NCI-H2196 (cell line): ENCODE results near the gene TRIM7.

Experiments
- DNase-seq: peaks from one replicate; lab custom pipeline; 2025; ENCODE audit not compliant: unreplicated experiment; lab: John Stamatoyannopoulos, UW

TRIM7 gene

DNA sequence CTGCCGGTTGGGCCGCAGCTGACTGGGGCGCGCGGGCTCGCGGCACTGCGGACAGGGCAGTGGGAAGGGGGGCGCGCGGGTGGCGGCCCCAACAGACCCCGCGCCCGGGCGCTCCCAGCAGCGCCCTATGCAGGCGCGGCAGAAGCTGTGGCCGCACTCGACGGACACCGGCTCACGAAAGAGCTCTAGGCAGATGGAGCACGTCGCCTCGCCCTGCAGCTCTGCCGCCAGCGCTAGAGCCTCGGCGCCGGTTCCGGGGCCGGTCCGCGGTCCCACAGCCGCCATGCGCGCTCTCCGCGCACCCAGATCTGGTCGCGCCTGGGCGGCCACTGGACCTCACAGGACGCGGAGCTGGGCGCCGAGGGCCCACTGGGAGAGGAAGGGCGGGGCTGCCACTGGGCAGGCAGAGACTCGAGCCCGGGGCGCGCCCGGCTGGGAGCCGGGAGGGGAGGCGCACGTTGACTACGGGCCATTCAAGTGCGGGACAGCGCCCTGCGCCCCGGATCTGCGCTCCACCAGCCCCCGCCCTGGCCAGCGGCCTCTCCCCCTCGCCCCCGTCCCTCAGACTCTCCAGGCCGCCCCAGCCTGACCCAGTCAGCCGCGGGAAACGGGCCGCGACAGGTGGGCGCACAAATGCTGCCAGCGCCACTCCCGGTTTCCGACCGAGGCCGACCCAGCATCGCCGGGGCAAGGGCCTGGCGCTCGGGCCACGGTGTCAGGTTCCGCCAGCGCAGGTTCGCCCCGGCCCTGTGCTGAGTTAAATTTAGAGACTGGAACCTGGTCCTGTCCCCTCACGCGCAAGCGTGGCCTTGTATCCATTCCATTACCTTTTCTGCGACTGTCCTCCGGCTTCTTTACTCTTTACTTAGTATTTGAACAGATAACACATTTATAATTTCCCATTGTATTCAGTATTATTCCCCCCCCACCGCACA, at the start of gene TRIM7:
TSS of gene TRIM7 (minus strand) at position 371 of the 935 bp plus-strand sequence. CDS start at position 285, 86 bp downstream.
- no peak for DNase-seq

DNA sequence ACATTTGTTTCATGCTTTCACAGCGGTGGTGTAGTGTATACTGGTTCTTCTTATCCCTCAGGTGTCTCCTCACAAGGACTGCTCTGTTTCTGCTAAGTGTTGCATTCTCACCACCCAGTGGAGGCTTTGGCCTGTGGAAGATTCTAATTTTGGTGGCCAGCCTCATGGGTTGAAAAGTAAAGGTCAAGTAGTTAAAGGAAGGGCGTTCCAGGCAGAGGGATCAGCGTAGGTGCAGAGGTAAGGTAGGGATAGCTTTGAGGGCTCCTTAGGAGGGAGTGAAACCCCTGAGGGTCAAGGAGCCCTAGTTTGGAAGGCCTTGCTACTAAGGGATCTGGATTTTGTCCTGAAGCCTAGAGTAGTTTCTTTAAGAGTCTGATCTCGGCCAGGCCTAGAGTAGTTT, 43.3 kb upstream of the TRIM7 start:
- DNase-seq, result no peak

DNA sequence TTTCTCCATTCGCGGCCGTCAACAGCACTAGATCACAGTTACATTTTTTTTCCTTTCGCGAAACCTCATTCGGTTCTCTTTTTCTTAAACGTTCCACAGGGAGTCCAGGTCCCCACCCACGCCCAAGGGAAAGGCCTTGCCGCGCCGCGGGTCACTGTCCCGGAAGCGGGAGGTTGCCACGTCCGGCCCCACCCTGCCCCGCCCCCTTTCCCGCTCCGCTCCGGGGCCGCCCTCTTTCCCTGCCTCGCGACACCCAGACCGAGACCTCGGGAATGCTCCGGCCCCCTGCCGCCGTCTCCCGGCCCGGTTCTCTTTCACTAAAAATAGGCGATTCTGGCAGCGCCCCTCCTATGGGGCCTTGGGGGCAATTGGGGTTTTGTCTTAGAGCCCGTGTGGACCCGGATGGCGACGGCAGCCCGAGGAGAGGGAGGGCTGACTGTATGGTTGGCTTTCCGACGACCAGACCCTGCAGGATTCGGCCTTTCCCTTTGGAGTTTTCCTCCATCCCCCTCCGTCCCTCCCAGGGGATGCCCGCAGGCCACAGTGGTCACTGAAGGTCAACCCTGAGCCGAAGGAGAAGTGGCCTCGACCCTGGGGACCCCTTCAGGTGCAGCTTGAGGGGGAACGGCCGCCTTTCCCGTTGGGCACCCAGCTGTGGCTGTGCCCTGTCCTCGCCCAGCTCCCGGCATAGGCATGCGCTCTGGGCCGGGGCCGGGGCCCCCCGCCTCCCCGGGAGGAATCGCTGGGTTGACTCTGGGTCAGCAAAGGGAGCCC, 41.5 kb upstream of the TRIM7 start:
- DNase-seq, result no peak

DNA sequence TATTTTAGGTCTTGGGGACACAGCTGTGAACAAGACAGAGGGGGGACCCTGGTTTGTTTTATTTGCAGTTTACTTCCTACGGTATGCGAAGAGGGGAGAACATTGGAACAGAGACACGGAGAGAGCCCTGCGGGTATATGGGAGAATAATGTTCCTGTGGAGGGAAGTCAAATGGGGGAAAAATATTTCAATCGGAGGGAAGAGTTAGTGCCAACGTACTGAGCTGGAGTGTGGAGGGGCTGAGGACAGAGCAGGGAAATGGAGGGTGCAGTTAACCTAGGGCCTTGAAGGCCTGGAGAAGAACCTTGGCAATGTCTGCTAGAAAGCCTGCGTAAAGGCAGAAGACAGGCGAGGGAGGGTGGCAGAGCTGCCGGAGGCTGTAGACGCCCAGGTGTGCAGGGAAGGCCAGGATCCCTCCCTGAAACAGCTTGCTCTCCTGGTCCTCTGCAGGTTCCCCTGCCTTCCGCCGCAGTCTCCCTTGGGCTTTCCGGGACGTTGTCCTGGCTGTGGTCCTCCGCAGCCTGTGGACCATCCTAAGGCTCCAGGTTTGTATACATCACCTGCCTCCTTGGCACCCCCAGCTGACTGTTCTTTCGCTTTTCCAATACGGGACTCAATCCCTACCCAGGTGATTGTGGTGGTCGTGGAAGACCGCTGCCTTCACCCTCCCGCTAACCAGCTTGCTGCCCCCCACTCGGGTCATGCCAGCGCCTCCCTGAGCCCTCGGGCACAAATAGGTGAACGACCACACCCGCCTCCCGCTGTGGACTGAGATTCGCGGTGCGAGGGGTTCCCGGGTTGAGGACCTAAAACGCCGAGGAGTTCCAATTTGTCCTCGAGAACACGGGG, 40.7 kb upstream of the TRIM7 start:
- DNase-seq, result no peak

DNA sequence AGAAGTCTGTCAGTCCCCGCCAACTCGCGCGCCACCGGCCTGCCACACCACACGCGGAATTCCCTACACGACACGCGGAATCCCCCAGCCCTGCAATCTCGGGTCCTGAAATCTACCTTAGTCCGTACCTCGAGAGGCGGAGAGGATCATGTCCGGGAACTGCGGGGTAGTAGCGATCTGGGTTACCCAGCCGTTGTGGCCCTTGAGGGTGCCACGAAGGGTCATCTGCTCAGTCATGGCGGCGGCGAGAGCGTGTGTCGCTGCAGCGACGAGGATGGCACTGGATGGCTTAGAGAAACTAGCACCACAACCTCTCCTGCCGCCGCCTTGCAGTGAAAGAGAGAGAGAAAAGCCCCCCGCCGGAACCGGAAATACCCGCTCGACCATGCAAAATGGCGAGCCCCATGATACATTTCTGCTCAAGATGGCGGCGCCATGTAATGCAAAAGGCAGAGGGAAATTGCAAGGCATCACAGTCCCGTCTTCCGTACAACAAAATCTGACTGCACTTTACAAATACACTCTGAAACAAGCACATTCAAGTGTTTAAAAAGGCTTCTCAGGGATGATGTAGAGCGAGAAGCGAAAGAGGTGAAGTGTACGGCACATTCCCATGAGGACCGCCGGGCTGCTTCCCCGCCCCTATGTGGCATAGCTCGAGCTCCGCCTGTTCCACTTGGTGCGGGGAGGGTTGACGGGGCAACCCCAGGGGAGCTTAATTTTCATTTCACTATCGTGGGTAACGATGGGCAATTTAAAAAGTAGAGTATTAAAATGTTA, 38.8 kb upstream of the TRIM7 start, which contains the start of gene RACK1:
TSS of gene RACK1 (minus strand) at position 343 of the 780 bp plus-strand sequence. CDS start at position 237, 106 bp downstream.
- no peak for DNase-seq

DNA sequence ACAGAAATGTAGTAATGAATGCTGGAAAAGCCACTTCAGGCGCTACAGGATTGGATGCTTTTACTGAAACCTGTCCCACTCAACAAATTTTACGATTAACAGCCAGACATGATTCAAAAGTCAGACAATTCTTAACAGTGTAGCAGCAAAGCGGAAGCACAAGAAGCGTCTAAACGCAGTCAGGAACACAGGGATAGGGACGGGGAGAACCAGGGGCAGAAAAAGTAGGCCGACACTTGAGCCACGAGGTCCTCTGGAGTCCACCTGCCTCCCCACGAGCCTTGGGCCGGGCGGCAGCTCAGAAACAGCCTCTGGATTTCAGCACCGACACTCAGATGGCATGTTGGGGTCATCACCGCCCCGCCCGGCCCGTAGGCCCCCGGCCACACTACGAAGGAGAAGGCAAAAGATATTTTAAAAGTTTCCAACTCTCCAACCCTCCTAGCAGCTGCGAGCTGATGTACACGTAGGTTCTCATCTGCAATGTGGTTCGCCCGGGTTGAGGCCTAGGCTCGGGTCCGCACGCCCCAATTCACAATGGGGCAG, 38.1 kb upstream of the TRIM7 start:
- DNase-seq, result no peak

DNA sequence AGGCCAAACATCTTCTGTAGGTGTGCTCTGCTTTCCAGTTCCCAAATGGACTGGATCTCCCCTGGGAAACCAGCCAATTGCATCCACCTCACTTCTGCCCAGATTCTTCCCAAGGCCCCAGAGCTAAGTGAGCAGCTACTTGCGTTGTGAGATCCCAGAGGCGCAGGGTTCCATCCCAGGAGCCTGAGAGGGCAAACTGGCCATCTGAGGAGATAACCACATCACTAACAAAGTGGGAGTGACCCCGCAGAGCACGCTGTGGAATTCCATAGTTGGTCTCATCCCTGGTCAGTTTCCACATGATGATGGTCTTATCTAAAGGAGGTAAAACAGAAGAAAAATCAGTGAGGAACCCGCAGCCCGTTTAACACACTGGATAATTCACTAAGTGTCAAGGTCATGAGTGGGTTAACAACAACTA, 37.0 kb upstream of the TRIM7 start:
- no peak for DNase-seq

DNA sequence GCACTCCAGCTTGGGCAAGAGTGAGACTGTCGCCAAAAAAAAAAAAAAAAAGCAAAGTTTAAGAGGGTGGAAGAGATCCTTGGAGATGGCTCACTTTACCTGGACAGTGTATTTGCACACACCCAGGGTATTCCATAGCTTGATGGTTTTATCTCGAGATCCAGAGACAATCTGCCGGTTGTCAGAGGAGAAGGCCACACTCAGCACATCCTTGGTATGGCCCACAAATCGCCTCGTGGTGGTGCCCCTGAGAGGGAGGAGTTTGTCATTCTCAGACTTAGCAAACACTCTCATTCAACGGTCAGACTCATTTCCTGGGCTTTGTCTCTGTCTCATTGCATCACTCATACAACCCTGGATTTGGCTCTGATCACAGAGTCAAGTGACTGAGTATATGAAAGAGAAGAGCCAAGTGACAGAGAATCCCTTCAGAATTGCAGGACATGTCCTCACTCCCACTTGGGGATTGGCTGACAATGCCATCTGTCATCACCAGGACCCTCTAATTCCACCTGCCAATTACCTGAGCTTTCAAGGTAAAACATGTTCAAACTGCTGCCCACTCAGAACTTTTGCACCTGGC, 36.5 kb upstream of the TRIM7 start:
- DNase-seq, result no peak

DNA sequence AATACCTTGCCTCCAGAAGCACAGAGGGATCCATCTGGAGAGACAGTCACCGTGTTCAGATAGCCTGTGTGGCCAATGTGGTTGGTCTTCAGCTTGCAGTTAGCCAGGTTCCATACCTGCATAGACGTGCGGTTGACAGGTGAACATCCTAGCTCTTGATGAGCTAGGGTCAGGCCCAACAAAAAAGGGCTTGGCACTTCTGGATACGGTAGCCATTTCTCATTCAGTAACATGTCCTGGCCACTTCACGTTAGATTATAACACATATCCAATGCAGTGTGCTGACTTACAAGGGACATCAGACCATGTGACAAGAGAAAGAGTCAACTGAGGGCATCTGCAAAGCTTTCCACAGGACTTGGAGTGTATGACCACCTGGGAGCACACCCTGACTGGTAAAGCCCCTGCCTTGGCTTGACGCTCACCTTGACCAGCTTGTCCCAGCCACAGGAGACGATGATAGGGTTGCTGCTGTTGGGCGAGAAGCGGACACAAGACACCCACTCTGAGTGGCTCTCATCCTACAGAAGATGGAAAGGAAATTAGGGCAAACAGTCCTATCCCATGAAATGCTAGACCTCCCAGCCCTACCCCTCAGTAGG, 34.2 kb upstream of the TRIM7 start:
- no peak for DNase-seq

DNA sequence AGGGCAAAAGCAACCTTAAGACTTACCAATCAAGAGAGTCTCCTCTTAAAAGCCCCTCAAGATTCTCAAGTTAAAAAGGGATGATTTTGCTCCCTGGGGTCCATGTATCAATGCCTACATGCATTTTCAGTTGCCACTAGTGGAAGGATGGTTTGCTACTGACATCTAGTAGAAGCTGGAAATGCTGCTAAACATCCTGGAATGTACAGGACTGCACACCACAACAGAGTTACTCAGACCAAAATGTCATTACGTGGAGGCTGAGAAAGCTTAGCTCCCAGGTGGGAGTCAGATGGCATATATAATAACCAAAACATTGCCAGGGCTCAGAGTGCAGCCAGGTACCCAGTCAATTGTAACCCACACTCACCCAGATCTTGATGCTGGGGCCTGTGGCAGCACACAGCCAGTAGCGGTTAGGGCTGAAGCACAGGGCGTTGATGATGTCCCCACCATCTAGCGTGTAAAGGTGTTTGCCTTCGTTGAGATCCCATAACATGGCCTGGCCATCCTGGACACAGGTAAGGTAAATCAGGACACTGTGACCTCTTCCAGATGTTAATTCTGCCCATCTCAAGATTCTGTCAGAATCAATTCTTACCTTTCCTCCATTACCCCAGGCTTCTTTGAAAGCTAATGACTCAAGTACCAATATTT, 32.9 kb upstream of the TRIM7 start:
- no peak for DNase-seq

DNA sequence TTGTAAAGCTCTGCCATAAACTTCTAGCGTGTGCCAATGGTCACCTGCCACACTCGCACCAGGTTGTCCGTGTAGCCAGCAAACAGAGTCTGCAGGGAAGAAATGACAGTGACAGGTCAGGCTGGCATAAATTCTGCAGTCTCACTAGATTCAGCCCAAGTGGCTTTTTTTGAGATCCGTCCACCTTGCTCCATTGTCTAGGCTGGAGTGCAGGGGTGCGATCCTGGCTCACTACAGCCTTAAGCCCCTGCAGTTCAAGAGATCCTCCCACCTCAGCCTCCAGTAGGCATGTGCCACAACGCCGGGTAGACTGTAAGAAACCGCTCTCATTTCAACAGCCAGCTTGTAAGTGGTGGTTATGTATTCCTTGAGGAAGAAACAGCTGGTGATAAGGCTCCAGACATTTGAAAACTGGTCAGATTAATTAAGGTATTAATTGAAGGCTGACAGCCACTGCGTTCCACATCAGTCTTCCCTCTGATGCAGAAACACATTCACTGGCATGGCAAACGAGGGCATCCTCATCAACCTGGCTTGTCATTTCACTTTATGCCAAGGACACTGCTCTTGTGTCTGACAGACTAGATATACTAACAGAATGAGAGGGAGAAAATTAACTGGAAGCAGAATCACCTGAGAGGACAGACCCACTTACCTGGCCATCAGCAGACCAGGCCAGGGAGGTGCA, 32.1 kb upstream of the TRIM7 start:
- no peak for DNase-seq

DNA sequence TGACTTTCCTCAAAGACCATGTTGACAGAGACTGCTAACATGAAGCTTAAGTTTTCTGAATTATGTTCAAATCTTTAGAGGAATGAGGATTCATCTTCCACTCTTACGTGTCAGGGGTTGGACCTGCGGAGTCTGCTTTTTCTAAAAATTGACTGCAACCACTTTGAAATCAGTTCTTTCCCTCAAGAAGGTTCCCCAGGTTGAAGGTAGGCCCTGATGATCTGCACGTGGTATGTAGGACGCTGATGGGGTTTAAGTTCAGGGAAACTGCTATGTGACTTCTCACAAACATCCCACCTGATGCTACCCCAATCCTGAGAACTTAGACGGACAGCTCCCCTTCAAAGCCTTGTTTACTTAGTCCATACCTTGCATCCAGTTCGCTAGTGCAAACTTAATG, 31.5 kb upstream of the TRIM7 start:
- DNase-seq, result no peak

DNA sequence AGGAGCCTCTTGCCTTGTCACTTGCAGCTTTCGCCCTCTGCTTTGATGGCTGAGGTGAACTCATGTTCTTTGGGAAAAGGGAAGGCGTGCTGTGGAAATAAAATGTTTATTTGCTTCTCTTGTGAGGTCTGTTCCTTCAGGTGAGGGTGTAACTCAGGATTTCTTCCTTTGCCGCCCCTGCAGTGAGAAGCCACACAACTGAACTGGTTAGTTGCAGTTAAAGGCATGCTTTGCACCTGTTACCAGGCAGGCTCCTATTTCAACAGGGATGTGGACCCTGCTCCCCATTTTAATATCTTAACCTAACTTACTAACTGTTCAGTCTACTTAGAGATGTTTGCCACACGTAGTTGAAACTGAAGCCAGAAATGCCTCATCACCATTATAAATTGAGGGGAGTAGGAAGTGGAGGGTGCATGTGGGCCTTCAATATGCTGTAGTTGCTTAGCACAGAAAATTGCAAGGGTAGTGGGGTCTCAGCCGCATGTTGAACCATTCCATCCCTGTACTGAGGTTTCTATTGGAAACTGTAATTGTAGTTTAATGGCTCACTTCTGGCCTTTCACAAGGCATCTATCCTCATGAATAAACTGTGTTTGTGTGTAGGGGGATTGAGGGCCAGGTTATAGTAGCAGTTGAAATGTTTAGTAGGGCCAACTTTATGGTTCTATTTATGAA, 30.8 kb upstream of the TRIM7 start:
- DNase-seq, result no peak

DNA sequence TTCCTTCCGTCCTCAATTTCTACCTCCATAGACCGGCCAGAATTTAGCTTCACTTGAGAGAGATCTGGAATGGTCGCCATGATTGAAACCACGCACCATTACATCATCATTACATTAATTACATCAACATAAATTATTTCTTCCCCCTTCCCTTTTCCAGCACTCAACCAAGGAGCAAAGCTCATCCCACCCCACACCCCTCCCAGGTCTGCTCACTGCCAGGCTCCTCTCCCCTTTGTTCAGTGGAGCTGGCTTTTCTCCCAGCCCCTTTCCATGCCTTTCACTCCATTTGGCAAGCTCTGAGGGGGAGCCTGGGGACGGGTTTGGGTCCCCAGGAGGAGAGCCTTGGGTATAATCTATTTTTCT, 30.3 kb upstream of the TRIM7 start:
- DNase-seq, result no peak

DNA sequence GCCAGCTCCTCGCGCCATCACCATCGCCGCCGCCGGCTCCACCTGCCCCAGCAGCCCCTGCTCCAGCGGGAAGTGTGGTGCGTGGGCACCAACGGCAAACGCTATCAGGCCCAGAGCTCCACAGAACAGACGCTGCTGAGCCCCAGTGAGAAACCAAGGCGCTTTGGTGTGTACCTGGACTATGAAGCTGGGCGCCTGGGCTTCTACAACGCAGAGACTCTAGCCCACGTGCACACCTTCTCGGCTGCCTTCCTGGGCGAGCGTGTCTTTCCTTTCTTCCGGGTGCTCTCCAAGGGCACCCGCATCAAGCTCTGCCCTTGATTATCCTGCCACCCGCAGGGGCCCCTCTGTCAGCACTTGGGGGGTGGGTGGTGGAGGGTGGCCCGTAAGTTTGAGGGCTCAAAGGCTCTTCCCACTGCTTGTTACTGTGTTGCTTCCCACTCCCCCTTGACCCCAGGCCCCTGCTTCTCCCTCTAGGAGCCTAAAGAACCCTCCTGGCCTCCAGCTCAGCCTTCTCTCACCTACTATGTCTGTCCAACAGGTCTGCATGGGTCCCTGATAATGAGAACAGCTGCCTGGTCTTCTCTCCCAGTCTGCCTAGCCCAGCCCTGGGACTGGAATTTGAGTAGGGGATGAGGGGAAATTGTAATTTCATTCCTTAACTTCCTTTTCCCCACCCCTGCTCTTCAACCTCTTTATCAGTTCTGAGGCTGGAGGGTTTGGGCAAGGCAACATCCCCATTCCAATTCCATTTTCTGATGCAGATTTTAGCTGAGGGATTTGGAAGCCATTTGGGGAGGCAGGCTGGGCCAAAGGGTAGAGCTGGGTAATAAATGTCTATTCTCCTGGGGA, 29.7 kb upstream of the TRIM7 start:
- no peak for DNase-seq

DNA sequence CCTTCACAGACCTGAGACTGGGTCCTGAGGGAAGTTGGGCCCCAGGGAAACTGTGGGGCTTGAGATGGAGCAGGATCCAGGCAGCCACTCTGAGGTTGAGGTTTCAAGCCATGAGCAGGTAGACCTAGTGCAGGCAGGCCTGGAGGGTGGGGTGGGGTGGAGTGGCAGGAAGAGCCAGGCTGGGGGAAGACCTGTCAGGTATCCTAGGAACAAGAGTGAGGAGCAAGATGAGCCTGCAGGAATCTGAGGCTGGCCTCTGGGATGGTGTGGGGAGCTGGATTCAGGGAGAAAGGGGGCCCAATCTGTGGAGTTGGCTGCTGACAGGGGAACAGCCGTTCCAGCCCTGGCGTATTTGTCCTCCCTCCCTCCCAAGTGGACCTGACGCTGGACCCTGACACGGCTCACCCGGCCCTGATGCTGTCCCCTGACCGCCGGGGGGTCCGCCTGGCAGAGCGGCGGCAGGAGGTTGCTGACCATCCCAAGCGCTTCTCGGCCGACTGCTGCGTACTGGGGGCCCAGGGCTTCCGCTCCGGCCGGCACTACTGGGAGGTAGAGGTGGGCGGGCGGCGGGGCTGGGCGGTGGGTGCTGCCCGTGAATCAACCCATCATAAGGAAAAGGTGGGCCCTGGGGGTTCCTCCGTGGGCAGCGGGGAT, 28.9 kb upstream of the TRIM7 start:
- DNase-seq, result no peak
